IMR-90 (cell line): Measurements from ENCODE around the gene CMSS1. TPM values are rescaled to one million over a fixed set of nuclear protein-coding genes. Genes with fewer than 3 reads are reported as not detected.

Experiments used
- ATAC-seq: fragments of 200-7000 bp; cut with Tn5 transposase; 2 replicates; pipeline ENCODE4 v1.9.1; 2020; ENCODE audit warnings: low read depth, mild to moderate bottlenecking, moderate library complexity
- BruUV-seq: library from RNA; stranded (reverse); fragments of 400-500 nt; replicated peaks from 2 replicates; lab custom pipeline; 2021; lab: Mats Ljungman, UMichigan
- CTCF ChIA-PET: fragments of 300-600 bp; formaldehyde crosslinking; extraction: SDS; loops from one replicate; lab custom pipeline; 2021; ENCODE audit warnings: antibody characterized with exemption; lab: Yijun Ruan, JAX
- POLR2A ChIA-PET: fragments of 300-600 bp; sonication (Branson Sonifier 250); formaldehyde crosslinking; loops from one replicate; lab custom pipeline; 2022; ENCODE audit warnings: antibody characterized with exemption; ENCODE audit not compliant: unreplicated experiment; lab: Charles Lee
- DNase-seq: peaks from one replicate; pipeline ENCODE4 v3.0.0; 2013
- H2AFZ ChIP-seq: replicated peaks from 2 replicates; pipeline ENCODE3; 2013; ENCODE audit warnings: low read length, mild to moderate bottlenecking; ENCODE audit not compliant: poor library complexity
- H2AK5ac ChIP-seq: 2 replicates; pipeline ENCODE4 v1.6.1; 2013; ENCODE audit warnings: low read depth, low read length, inconsistent platforms
- H2AK9ac ChIP-seq: replicated peaks from 2 replicates; pipeline ENCODE3; 2013; ENCODE audit warnings: mild to moderate bottlenecking, low read depth, low read length, moderate library complexity; ENCODE audit not compliant: poor library complexity
- H2BK120ac ChIP-seq: 2 replicates; pipeline ENCODE4 v1.6.1; 2013; ENCODE audit warnings: low read depth, low read length, inconsistent platforms
- H2BK15ac ChIP-seq: 3 replicates; pipeline ENCODE4 v1.6.1; 2013; ENCODE audit warnings: low read depth, low read length, inconsistent platforms
- H2BK20ac ChIP-seq: 2 replicates; pipeline ENCODE4 v1.6.1; 2013; ENCODE audit warnings: low read depth, mild to moderate bottlenecking, inconsistent platforms, low read length, moderate library complexity
- H2BK5ac ChIP-seq: 2 replicates; pipeline ENCODE4 v1.6.1; 2013; ENCODE audit warnings: mild to moderate bottlenecking, low read depth, low read length, inconsistent platforms; ENCODE audit not compliant: poor library complexity, severe bottlenecking
- H3K14ac ChIP-seq: replicated peaks from 2 replicates; pipeline ENCODE4 v1.6.1; 2013; ENCODE audit warnings: low read depth, low read length, inconsistent platforms
- H3K18ac ChIP-seq: 2 replicates; pipeline ENCODE4 v1.6.1; 2013; ENCODE audit warnings: low read depth, low read length, control low read depth
- H3K23ac ChIP-seq: 2 replicates; pipeline ENCODE4 v1.6.1; 2013; ENCODE audit warnings: low read depth, low read length, inconsistent platforms
- H3K27ac ChIP-seq: 2 replicates; pipeline ENCODE4 v1.5.1; 2013; ENCODE audit warnings: mild to moderate bottlenecking, control low read depth, low read length; ENCODE audit not compliant: insufficient read depth
- H3K27me3 ChIP-seq: 2 replicates; pipeline ENCODE4 v1.6.1; 2013; ENCODE audit warnings: low read length; ENCODE audit not compliant: control insufficient read depth, insufficient read depth
- H3K36me3 ChIP-seq: 2 replicates; pipeline ENCODE4 v1.6.1; 2013; ENCODE audit warnings: low read length, mixed read lengths; ENCODE audit not compliant: control insufficient read depth, insufficient read depth
- H3K4ac ChIP-seq: 2 replicates; pipeline ENCODE4 v1.6.1; 2013; ENCODE audit warnings: low read depth, low read length, inconsistent platforms
- H3K4me1 ChIP-seq: 2 replicates; pipeline ENCODE4 v1.6.1; 2013; ENCODE audit warnings: low read length, mixed read lengths; ENCODE audit not compliant: control insufficient read depth, insufficient read depth
- H3K4me2 ChIP-seq: 2 replicates; pipeline ENCODE4 v1.6.1; 2013; ENCODE audit warnings: low read depth, mild to moderate bottlenecking, control low read depth, low read length, moderate library complexity
- H3K4me3 ChIP-seq: 2 replicates; pipeline ENCODE4 v1.5.1; 2013; ENCODE audit warnings: low read depth, mild to moderate bottlenecking, control low read depth, low read length, moderate library complexity; ENCODE audit not compliant: insufficient read depth
- H3K56ac ChIP-seq: 2 replicates; pipeline ENCODE4 v1.6.1; 2013; ENCODE audit warnings: low read length, inconsistent platforms; ENCODE audit not compliant: insufficient read depth; ENCODE audit errors: extremely low read depth
- H3K79me1 ChIP-seq, 2 experiments: 2 replicates each; pipeline ENCODE4 v1.6.1; 2013; ENCODE audit warnings: low read length in 2 of 2, inconsistent platforms in 1 of 2, low read depth in 1 of 2
- H3K9ac ChIP-seq: 2 replicates; pipeline ENCODE4 v1.6.1; 2013; ENCODE audit warnings: low read depth, low read length, control low read depth
- H3K9me1 ChIP-seq: 2 replicates; pipeline ENCODE4 v1.6.1; 2013; ENCODE audit warnings: low read length, inconsistent platforms; ENCODE audit not compliant: insufficient read depth
- H3K9me3 ChIP-seq: 2 replicates; pipeline ENCODE4 v1.6.1; 2013; ENCODE audit warnings: low read length; ENCODE audit not compliant: control insufficient read depth, insufficient read depth
- H4K20me1 ChIP-seq: 2 replicates; pipeline ENCODE4 v1.6.1; 2013; ENCODE audit warnings: low read length, inconsistent platforms; ENCODE audit not compliant: insufficient read depth
- H4K5ac ChIP-seq: 2 replicates; pipeline ENCODE4 v1.6.1; 2013; ENCODE audit warnings: mild to moderate bottlenecking, low read depth, low read length, control low read depth
- H4K8ac ChIP-seq, 2 experiments: 2 replicates each; pipeline ENCODE4 v1.6.1; 2013; ENCODE audit warnings: low read depth in 2 of 2, low read length in 2 of 2, control low read depth in 1 of 2, inconsistent platforms in 1 of 2
- H4K91ac ChIP-seq: 2 replicates; pipeline ENCODE4 v1.6.1; 2013; ENCODE audit warnings: low read depth, low read length, inconsistent platforms; ENCODE audit not compliant: insufficient read depth
- BHLHE40 ChIP-seq: fragments of 150-350 bp; IDR thresholded peaks from 2 replicates; pipeline ENCODE4 v1.6.1; 2016; ENCODE audit warnings: mild to moderate bottlenecking, low read depth, low read length
- CEBPB ChIP-seq: IDR thresholded peaks from 2 replicates; pipeline ENCODE4 v1.6.1; 2012; ENCODE audit warnings: low read depth, low read length, improper control_type of control experiment
- CHD1 ChIP-seq: IDR thresholded peaks from 2 replicates; pipeline ENCODE4 v1.6.1; 2012; ENCODE audit warnings: low read depth, low read length, improper control_type of control experiment
- ELK1 ChIP-seq: fragments of 150-350 bp; IDR thresholded peaks from 2 replicates; pipeline ENCODE4 v1.6.1; 2016; ENCODE audit warnings: low read depth, mild to moderate bottlenecking, low read length, moderate library complexity, borderline replicate concordance
- FOS ChIP-seq: fragments of 150-350 bp; IDR thresholded peaks from 2 replicates; pipeline ENCODE4 v1.6.1; 2016; ENCODE audit warnings: low read depth, low read length
- MAFK ChIP-seq: IDR thresholded peaks from 2 replicates; pipeline ENCODE4 v1.6.1; 2012; ENCODE audit warnings: low read depth, low read length, improper control_type of control experiment
- MAZ ChIP-seq: IDR thresholded peaks from 2 replicates; pipeline ENCODE4 v1.6.1; 2012; ENCODE audit warnings: low read depth, mild to moderate bottlenecking, low read length, improper control_type of control experiment, moderate library complexity, borderline replicate concordance
- MXI1 ChIP-seq: IDR thresholded peaks from 2 replicates; pipeline ENCODE4 v1.6.1; 2012; ENCODE audit warnings: low read depth, mild to moderate bottlenecking, low read length, moderate library complexity, borderline replicate concordance
- NFE2L2 ChIP-seq: fragments of 150-350 bp; IDR thresholded peaks from 2 replicates; pipeline ENCODE4 v1.6.1; 2016; ENCODE audit warnings: low read depth, mild to moderate bottlenecking, low read length
- POLR2A ChIP-seq: IDR thresholded peaks from 2 replicates; pipeline ENCODE4 v1.6.1; 2012; ENCODE audit warnings: mild to moderate bottlenecking, low read depth, low read length
- RAD21 ChIP-seq: IDR thresholded peaks from 2 replicates; pipeline ENCODE4 v1.6.1; 2012; ENCODE audit warnings: low read length, improper control_type of control experiment
- RCOR1 ChIP-seq: IDR thresholded peaks from 2 replicates; pipeline ENCODE4 v1.6.1; 2012; ENCODE audit warnings: mild to moderate bottlenecking, low read length, improper control_type of control experiment; ENCODE audit not compliant: insufficient replicate concordance
- RFX5 ChIP-seq: IDR thresholded peaks from 2 replicates; pipeline ENCODE4 v1.8.0; 2012; ENCODE audit warnings: low read depth, mild to moderate bottlenecking, low read length, moderate library complexity
- SMC3 ChIP-seq: fragments of 150-350 bp; IDR thresholded peaks from 2 replicates; pipeline ENCODE4 v1.6.1; 2016; ENCODE audit warnings: low read depth, mild to moderate bottlenecking, antibody characterized with exemption, low read length, moderate library complexity
- dilution Hi-C: fragments of 300-500 bp; cut with HindIII; formaldehyde crosslinking; loops from one replicate; pipeline ENCODE4 v1.14.3; 2018; ENCODE audit warnings: low sequenced_read_pairs; ENCODE audit not compliant: unreplicated experiment
- in situ Hi-C: fragments of 300-500 bp; cut with MboI; formaldehyde crosslinking; loops from 3 replicates; pipeline ENCODE4 v1.14.3; 2019; ENCODE audit warnings: low sequenced_read_pairs, inconsistent platforms, mixed read lengths
- intact Hi-C: fragments of 100-400 bp; cut with micrococcal nuclease; formaldehyde crosslinking; loops from 2 replicates; pipeline ENCODE4 v1.10.0; 2022
- polyA plus RNA-seq, 3 experiments: library from polyadenylated mRNA; depleted of rRNA; stranded (reverse); fragments of >200 nt; gene quantifications; 2 replicates each; pipeline ENCODE4 v1.2.3, GENCODE V29; 2012; ENCODE audit warnings: low replicate concordance in 1 of 3
- total RNA-seq: library from RNA; depleted of rRNA; stranded (reverse); fragments of >200 nt; gene quantifications from 2 replicates; pipeline ENCODE4 v1.2.3, GENCODE V29; 2012
- TF ChIP-seq, protein P1 (sequence below): fragments of 150-350 bp; IDR thresholded peaks from 2 replicates; pipeline ENCODE4 v1.6.1; 2017; ENCODE audit warnings: mild to moderate bottlenecking, antibody characterized with exemption, low read length, low read depth
- TF ChIP-seq, protein P2 (sequence below): conservative IDR thresholded peaks from 2 replicates; pipeline ENCODE4 v1.5.1; 2012; ENCODE audit warnings: mild to moderate bottlenecking, low read depth, low read length, improper control_type of control experiment

Gene CMSS1
- total and polyA plus RNA-seq, 2 of the 4 experiments (the other 2 are of a cell fraction), result 12.5 to 13.6 TPM

DNA sequence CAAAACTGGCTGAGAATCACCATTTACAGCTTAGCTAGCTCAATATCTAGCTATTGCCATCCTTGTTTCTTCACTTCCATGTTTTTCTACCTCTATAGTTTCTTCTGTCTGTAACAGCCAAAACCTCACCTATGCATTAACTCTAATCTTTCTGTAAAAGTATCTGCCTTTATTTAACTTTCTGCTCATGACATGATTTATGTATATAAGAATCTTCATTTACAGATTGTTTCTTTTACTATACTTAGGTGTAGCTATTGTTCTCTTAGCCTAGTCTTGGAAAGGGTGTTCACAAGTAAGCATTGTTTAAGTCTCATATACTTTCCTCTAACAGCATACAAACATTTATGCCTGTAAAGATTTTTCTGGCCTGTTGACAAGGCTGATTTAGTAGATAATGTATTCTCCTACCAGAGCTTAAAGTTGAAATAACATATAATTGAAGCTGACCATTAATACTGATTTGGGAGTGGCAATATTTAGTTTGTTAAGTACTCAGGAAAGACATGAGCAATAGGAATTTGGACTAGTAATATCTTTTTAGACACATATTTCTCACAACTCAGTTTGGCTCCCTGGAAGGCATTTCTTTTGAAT, 287.3 kb downstream of the CMSS1 start:
- in situ Hi-C loops (no loop called here), intact Hi-C loops (no loop called here), dilution Hi-C loops (no loop called here)
- no peak for TF ChIP-seq NFE2L2
- TF ChIP-seq MAZ, result no peak
- no peak for TF ChIP-seq SMC3
- TF ChIP-seq MAFK, result no peak
- no peak for TF ChIP-seq BHLHE40
- no peak for TF ChIP-seq RCOR1
- TF ChIP-seq, protein P1, sequence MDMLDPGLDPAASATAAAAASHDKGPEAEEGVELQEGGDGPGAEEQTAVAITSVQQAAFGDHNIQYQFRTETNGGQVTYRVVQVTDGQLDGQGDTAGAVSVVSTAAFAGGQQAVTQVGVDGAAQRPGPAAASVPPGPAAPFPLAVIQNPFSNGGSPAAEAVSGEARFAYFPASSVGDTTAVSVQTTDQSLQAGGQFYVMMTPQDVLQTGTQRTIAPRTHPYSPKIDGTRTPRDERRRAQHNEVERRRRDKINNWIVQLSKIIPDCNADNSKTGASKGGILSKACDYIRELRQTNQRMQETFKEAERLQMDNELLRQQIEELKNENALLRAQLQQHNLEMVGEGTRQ, result no peak
- no peak for TF ChIP-seq CEBPB
- TF ChIP-seq ELK1, result no peak
- TF ChIP-seq CHD1, result no peak
- TF ChIP-seq FOS, result no peak
- no peak for TF ChIP-seq RFX5
- no peak for TF ChIP-seq POLR2A
- TF ChIP-seq MXI1, result no peak
- TF ChIP-seq, protein P2, sequence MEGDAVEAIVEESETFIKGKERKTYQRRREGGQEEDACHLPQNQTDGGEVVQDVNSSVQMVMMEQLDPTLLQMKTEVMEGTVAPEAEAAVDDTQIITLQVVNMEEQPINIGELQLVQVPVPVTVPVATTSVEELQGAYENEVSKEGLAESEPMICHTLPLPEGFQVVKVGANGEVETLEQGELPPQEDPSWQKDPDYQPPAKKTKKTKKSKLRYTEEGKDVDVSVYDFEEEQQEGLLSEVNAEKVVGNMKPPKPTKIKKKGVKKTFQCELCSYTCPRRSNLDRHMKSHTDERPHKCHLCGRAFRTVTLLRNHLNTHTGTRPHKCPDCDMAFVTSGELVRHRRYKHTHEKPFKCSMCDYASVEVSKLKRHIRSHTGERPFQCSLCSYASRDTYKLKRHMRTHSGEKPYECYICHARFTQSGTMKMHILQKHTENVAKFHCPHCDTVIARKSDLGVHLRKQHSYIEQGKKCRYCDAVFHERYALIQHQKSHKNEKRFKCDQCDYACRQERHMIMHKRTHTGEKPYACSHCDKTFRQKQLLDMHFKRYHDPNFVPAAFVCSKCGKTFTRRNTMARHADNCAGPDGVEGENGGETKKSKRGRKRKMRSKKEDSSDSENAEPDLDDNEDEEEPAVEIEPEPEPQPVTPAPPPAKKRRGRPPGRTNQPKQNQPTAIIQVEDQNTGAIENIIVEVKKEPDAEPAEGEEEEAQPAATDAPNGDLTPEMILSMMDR, result no peak
- no peak for TF ChIP-seq RAD21
- Histone ChIP-seq H4K5ac (peak overlapping the region; percentile 66), H2AFZ (no peak overlapping the region), H2BK120ac (peak overlapping the region; percentile 89), H4K8ac (peak overlapping the region; percentile 27 to 83; a peak in 2 of 4 replicates), H2BK15ac (peak overlapping the region; percentile 1; the same call in 1 of the 3 replicates), H3K79me1 (no peaks in the 10 kb centered on the region), H3K9ac (no peak overlapping the region), H2AK5ac (no peak overlapping the region; the same call in 1 of the 2 replicates), H3K9me1 (peaks cover 10% of the 10 kb centered on the region), H3K56ac (peak overlapping the region; percentile 20; the same call in 1 of the 2 replicates), H4K91ac (peak overlapping the region; percentile 67), H3K4me3 (no peak overlapping the region), H3K14ac (peak overlapping the region; percentile 64; the same call in 1 of the 2 replicates), H3K9me3 (no peaks in the 10 kb centered on the region), H2BK20ac (peak overlapping the region; percentile 93), H3K23ac (peak overlapping the region; percentile 89), H3K27me3 (no peaks in the 10 kb centered on the region), H3K36me3 (no peaks in the 10 kb centered on the region), H4K20me1 (peaks cover 3% of the 10 kb centered on the region; the same call in 1 of the 2 replicates), H3K4me1 (peaks cover 30% of the 10 kb centered on the region), H3K4ac (peak overlapping the region; percentile 89; the same call in 1 of the 2 replicates), H2BK5ac (peak overlapping the region; percentile 89), H3K4me2 (no peak overlapping the region), H3K18ac (peak overlapping the region; percentile 93), H3K27ac (peak overlapping the region; percentile 93; the same call in 1 of the 2 replicates), H2AK9ac (no peak overlapping the region)
- POLR2A ChIA-PET, result no interaction called here
- ATAC-seq (no peak), DNase-seq (no peak)
- BruUV-seq, result no TSS peak
- CTCF ChIA-PET, result interaction anchor here (1.1 to 1.3 kb wide), 3 partner anchors 9 to 149 kb away, joined by 3 to 6 read pairs (median 5); partner anchors contain the start of gene FILIP1L
